CD4-positive, alpha-beta T cell treated with Interleukin-4 for 1 hour (primary cell): ENCODE measurements around the gene SKIL.
A peak's percentile ranks its signal among the peaks of the same experiment; 100 is the strongest.

ENCODE experiments used
- DNase-seq, 2 donors: peaks; one replicate each; pipeline ENCODE4 v3.0.0-alpha.2; 2020 to 2022

The SKIL gene

GRCh38 chr3:170413291-170413690 lies 55.8 kb downstream of the SKIL start:
- no peak for DNase-seq

GRCh38 chr3:170414202-170414663 lies 56.7 kb downstream of the SKIL start:
- DNase-seq: peak; percentile 25 to 51

GRCh38 chr3:170417090-170417489 lies 59.6 kb downstream of the SKIL start:
- DNase-seq: no peak

GRCh38 chr3:170418422-170419398 lies 61.2 kb downstream of the SKIL start, which contains the start of gene CLDN11:
Gene CLDN11, plus strand, starts transcription at chr3:170418868. Its CDS starts 199 bp downstream, at chr3:170419067.
- DNase-seq: no peak

- DNase-seq: no peak
These were observed 62.1 kb downstream of the SKIL start for GRCh38 chr3:170419557-170420087.

GRCh38 chr3:170420307-170420821 lies 62.8 kb downstream of the SKIL start:
- no peak for DNase-seq

- DNase-seq: no peak
These were observed 63.7 kb downstream of the SKIL start for GRCh38 chr3:170421111-170421641.

GRCh38 chr3:170421758-170422157 lies 64.2 kb downstream of the SKIL start:
- DNase-seq: no peak

- no peak for DNase-seq
These were observed 65.6 kb downstream of the SKIL start for GRCh38 chr3:170423001-170423615.

GRCh38 chr3:170424879-170425278 lies 67.4 kb downstream of the SKIL start:
- no peak for DNase-seq

- DNase-seq: no peak
These were observed 68.2 kb downstream of the SKIL start for GRCh38 chr3:170425491-170426239.

GRCh38 chr3:170426240-170426797 lies 68.8 kb downstream of the SKIL start:
- DNase-seq: no peak

- DNase-seq: no peak
These were observed 70.6 kb downstream of the SKIL start for GRCh38 chr3:170428095-170428494.

GRCh38 chr3:170429050-170429449 lies 71.5 kb downstream of the SKIL start:
- DNase-seq: no peak

GRCh38 chr3:170431054-170431453 lies 73.5 kb downstream of the SKIL start:
- DNase-seq: no peak

GRCh38 chr3:170432416-170432815 lies 74.9 kb downstream of the SKIL start:
- no peak for DNase-seq

GRCh38 chr3:170436697-170437096 lies 79.2 kb downstream of the SKIL start:
- DNase-seq: no peak

- DNase-seq: no peak
These were observed 79.7 kb downstream of the SKIL start for GRCh38 chr3:170437176-170437575.

GRCh38 chr3:170437696-170438407 lies 80.3 kb downstream of the SKIL start:
- no peak for DNase-seq

- no peak for DNase-seq
These were observed 81.3 kb downstream of the SKIL start for GRCh38 chr3:170438836-170439235.

GRCh38 chr3:170440344-170440743 lies 82.8 kb downstream of the SKIL start:
- no peak for DNase-seq
